Motor neuron (in vitro differentiated cells): ENCODE data around the gene PPHLN1. TPM values are rescaled to one million over a fixed set of nuclear protein-coding genes. Genes with fewer than 3 reads are reported as not detected.
A peak's percentile ranks its signal among the peaks of the same experiment; 100 is the strongest.

Experiments
- ATAC-seq, 8 experiments: fragments of 200-7000 bp; cut with Tn5 transposase; replicated peaks in 6 of 8; 2 replicates each; pipeline ENCODE4 v1.8.0; 2021; ENCODE audit warnings: mild to moderate bottlenecking in 8 of 8, moderate library complexity in 8 of 8
- H3K27ac ChIP-seq, 2 donors: fragments of 250-450 bp; sonication (Bioruptor Pico); 2 replicates each; pipeline ENCODE4 v1.9.0; 2021; ENCODE audit warnings: antibody characterized with exemption in 2 of 2, mild to moderate bottlenecking in 2 of 2, moderate library complexity in 1 of 2
- H3K4me1 ChIP-seq, 2 donors: fragments of 250-450 bp; sonication (Bioruptor Pico); replicated peaks in 1 of 2; 2 replicates each; pipeline ENCODE4 v1.6.1; 2021; ENCODE audit warnings: antibody characterized with exemption in 2 of 2, mild to moderate bottlenecking in 2 of 2, moderate library complexity in 1 of 2
- H3K4me3 ChIP-seq, 5 donors: fragments of 250-450 bp; sonication (Bioruptor Pico); 2 replicates each; pipeline ENCODE4 v1.9.0; 2021; ENCODE audit warnings: antibody characterized with exemption in 5 of 5, mild to moderate bottlenecking in 5 of 5, moderate library complexity in 4 of 5
- WGBS, 10 experiments: fragments of 450-650 bp; shearing (Covaris generic); methylation state at CpG; one replicate each; pipeline ENCODE4 v1.0.0; 2022; 5-methylcytosine and 5-hydroxymethylcytosine counted together
- in situ Hi-C, 9 experiments: fragments of 400-800 bp; cut with MboI; loops; one replicate each; pipeline ENCODE4 v1.15.0; 2021; ENCODE audit warnings: low sequenced_read_pairs in 9 of 9, low pct_unique_long_range_greater_than_20kb in 2 of 9; ENCODE audit not compliant: unreplicated experiment in 9 of 9
- total RNA-seq, 8 experiments: library from RNA; unstranded; fragments of 300-600 nt; gene quantifications; 2 replicates each; pipeline versions ENCODE4 v1.2.3 to v1.2.4, GENCODE V29; 2022

The PPHLN1 gene
- total RNA-seq, 8 experiments from 2014 or later, result 42.8 to 99.0 (median 66.7) TPM

DNA sequence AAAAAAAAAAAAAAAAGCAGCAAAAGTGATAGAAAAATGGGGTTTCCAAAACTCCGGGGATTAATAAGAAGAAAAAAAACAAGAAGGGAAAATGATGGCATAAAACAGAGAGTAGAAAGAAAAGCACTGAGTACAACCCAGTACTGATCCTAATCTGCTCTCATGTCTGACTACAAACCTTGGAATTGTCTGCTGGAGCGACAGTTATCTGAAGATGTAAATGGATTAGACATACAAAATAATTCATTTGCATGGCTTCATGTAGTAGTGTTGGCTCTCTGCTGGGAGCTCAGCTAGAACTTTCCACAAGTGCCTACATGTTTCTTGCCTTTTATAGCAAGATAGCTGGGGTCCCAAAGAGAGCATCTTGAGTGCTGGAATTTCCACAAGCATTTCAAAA is 34.3 kb upstream of the PPHLN1 start:
- Histone ChIP-seq H3K4me3 (no peak overlapping the region), H3K27ac (no peak overlapping the region), H3K4me1 (no peaks in the 10 kb centered on the region)
- peak in 1 of 8 experiments; percentile 24 for ATAC-seq
- WGBS, 10 experiments, result 35 to 100% (median 86%) methylated on average over 1 to 2 of the region's 2 CpGs; no CpG with 5 or more reads in 1 of the 10 experiments
- in situ Hi-C loops, result no loop called here

DNA sequence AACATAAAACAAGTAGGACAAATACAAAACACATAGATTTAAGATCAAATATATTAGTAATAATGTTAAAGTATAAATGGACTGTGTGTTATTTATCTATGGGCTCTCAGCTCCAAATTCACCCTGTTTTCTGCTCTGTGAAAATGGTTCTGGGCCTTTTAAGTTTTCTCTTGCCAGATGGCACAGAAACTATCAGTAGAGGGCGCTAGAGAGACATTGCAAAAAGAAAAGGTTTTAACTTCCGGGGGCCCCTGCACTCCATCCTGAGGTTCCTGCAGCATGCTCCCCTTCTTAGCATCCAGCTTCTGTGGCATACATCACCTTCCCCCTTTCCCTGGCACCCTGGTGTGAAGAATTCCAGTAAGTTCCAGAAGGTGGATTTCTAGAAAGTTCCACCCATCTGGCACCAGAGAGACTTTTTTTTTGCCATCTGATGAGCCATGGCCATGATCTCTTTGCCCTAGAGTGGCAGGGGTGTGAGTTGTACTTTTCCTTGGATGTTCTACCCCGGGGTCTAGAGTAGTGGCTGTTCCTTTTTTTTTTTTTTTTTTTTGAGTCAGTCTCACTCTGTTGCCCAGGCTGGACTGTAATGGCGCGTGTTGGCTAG is 29.4 kb upstream of the PPHLN1 start:
- in situ Hi-C loops, result no loop called here
- Histone ChIP-seq H3K4me1 (no peaks in the 10 kb centered on the region), H3K27ac (no peak overlapping the region), H3K4me3 (no peak overlapping the region)
- WGBS, 10 experiments, result 0 to 100% (median 79%) methylated on average over 1 to 5 of the region's 5 CpGs
- ATAC-seq, result peak in 3 of 8 experiments; percentile 27 to 70 (median 62)

DNA sequence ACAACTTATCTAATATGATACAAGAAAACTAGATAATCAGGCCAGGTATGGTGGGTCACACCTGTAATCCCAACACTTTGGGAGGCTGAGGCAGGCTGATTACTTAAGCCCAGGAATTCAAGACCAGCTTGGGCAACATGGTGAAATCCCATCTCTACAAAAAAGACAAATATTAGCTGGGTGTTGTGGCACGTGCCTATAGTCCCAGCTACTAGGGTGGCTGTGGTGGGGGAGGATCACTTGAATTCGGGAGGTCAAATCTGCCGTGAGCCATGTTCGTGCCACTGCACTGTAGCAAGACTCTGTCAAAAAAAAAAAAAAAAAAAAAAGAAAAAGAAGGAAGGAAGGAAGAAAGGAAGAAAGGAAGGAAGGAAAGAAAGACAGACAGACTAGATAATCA is 27.1 kb upstream of the PPHLN1 start:
- ATAC-seq, result no peak
- in situ Hi-C loops, result no loop called here
- WGBS, 10 experiments, result 56 to 94% (median 83%) methylated on average over 1 to 4 of the region's 4 CpGs; no CpG with 5 or more reads in 1 of the 10 experiments

DNA sequence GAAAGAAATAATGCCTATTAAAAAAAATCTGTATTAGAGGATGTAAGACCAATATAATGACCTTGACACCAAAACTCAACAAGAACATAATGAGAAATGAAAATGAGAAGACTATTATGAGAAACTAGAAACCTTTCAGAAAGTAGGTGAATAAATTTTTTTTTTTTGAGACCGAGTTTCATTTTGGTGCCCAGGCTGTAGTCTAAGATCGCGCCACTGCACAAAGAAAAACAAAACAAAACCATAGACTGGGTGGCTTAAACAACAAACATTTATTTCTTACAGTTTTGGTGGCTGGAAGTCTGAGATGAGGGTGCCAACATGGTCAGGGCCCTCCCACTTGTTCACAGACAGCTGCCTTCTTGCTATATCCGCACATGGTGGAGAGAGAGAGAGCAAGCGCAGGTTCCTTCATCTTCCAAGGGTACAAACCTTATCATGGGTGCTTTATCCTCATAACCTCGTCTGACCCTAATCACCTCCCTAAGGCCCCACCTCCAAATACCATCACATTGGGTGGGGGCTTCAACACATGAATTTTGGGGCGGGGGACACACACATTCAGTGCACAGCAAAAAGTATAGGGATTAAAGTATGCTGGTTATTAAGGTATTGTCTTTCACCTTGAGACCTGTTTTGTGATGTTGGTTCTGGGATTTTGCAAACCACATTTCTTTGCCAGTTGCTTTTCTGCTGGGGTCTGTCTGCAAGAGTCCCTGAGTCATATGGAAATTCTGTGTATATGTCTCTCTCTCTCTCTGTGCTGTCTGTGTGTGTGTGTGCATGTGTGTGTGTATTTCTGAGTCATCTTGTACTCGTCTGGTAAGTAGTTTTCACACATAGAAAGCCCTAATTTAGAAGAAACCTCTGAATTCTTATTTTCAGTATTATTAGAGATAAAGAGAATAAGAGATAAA is 26.3 kb upstream of the PPHLN1 start:
- H3K27ac ChIP-seq, result no peak overlapping the region

More for the DNA sequence above, 27.1 kb upstream of the PPHLN1 start:
- Histone ChIP-seq H3K27ac (no peak overlapping the region), H3K4me1 (no peaks in the 10 kb centered on the region), H3K4me3 (no peak overlapping the region)

DNA sequence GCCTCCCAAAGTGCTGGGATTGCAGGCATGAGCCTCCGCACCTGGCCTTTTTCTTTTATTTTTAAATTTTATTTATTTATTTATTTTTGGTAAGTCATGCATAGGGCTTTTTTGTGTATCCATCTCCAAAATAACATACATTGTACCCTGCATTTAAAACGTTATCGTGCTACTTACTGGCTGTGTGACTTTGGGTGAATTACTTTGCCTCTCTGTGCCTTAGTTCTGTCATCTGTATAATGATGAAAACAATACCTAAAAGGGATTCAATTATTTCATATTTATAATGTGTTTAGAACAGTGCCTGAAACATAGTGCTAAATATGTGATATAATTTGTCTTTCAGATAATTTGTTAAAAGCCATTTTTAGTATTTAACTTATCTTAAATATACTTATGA is 19.7 kb upstream of the PPHLN1 start:
- no peak overlapping the region for H3K4me3 ChIP-seq
- ATAC-seq, result no peak
- H3K27ac ChIP-seq, result no peak overlapping the region
- 90 to 100% (median 94%) methylated on average over 1 to 3 of the region's 3 CpGs; no CpG with 5 or more reads in 3 of the 10 experiments for WGBS, 10 experiments
- H3K4me1 ChIP-seq, result no peaks in the 10 kb centered on the region
- in situ Hi-C loops, result loop anchor here in 2 of 9 experiments (25.0 kb wide), 2 partner anchors 169 to 1031 kb away; partner anchors contain the start of gene GXYLT1 (in 1 of the 2)

More for the DNA sequence above, 26.3 kb upstream of the PPHLN1 start:
- Histone ChIP-seq H3K4me3 (no peak overlapping the region), H3K4me1 (no peaks in the 10 kb centered on the region)
- in situ Hi-C loops, result loop anchor here in 2 of 9 experiments (25.0 kb wide), 2 partner anchors 162 to 1038 kb away; partner anchors contain the start of gene GXYLT1 (in 1 of the 2)
- 43 to 100% (median 70%) methylated on average over 1 to 6 of the region's 8 CpGs; no CpG with 5 or more reads in 1 of the 10 experiments for WGBS, 10 experiments
- ATAC-seq, result peak in 4 of 8 experiments; percentile 45 to 58 (median 50)

DNA sequence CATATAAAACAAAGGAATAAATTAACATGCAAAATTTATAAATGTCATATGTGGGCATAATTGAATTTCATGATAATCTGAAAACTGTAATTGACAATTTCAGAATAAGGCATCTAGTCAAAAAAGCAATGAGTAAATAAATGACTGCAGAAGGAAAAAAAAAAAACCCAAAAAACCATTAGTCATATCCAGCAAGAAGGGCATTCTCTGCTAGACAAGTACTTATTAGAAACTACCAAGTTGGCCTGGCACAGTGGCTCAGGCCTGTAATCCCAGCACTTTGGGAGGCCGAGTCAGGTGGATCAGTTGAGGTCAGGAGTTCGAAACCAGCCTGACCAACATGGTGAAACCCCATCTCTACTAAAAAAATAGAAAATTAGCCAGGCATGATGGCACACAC is 17.6 kb upstream of the PPHLN1 start:
- no peak for ATAC-seq
- no peak overlapping the region for H3K4me3 ChIP-seq
- in situ Hi-C loops, result loop anchor here in 2 of 9 experiments (25.0 kb wide), 2 partner anchors 171 to 1029 kb away; partner anchors contain the start of gene GXYLT1 (in 1 of the 2)
- 100% methylated on average over 1 to 2 of the region's 2 CpGs; no CpG with 5 or more reads in 6 of the 10 experiments for WGBS, 10 experiments
- no peaks in the 10 kb centered on the region for H3K4me1 ChIP-seq
- H3K27ac ChIP-seq, result no peak overlapping the region

DNA sequence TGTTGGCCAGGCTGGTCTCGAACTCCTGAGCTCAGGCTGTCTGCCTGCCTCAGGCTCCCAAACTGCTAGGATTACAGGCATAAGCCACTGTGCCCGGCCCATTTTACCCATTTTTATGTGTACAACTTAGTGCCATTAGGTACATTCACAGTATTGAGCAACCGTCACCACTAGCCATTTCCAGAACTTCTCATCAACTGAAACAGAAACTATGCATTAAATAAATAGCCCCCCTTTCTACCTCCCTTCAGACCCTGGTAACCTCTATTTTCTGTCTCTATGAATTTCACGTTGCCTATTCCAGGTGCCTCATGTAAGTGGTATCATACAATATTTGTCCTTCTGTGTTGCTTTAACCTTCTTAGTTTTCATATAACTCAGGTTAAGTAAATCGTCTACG is 16.0 kb upstream of the PPHLN1 start:
- Histone ChIP-seq H3K4me3 (no peak overlapping the region), H3K4me1 (no peaks in the 10 kb centered on the region), H3K27ac (no peak overlapping the region)
- ATAC-seq, result no peak
- in situ Hi-C loops, result loop anchor here in 2 of 9 experiments (25.0 kb wide), 2 partner anchors 173 to 1027 kb away; partner anchors contain the start of gene GXYLT1 (in 1 of the 2)
- 68 to 100% (median 86%) methylated on average over 2 to 6 of the region's 6 CpGs; no CpG with 5 or more reads in 1 of the 10 experiments for WGBS, 10 experiments

DNA sequence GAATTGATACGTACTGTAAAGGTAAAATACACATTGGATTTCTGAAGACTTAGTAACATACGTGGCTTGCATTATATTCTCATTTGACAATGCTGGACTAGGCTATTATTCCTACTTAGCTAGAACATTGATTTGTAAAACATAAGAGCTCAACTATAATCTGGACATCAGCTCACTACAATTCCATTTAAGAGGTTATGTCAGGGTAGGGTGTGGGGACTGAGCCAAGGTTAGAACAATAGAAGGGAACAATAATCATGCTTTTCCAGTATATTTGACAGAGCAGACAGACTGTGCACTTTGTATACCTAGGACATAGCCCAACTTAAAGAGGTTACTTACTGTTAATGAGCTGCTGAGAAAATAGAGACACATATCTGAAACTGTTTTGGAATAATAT is 10.9 kb upstream of the PPHLN1 start:
- H3K27ac ChIP-seq, result no peak overlapping the region

DNA sequence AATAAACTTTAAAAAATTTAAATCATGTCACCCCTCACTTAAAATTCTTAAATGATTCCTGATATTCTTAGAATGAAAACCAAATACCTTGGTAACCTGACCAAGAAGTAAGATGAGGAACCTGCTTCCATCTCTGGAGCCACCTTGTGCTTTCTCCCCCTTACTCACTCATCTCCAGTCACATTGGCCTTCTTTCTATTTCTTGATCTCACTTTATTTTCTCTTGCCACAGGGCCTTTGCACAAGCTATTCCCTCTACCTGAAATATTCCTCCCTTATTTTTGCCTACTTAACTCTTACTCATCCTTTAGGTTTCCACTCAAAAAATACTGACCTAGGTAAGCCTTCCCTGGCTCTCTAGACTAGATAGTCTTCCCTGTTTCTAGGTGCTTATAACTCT is 5.2 kb upstream of the PPHLN1 start:
- in situ Hi-C loops, result loop anchor here in 2 of 9 experiments (25.0 kb wide), 2 partner anchors 183 to 1017 kb away; partner anchors contain the start of gene GXYLT1 (in 1 of the 2)

More for the DNA sequence above, 10.9 kb upstream of the PPHLN1 start:
- ATAC-seq, result no peak
- no peak overlapping the region for H3K4me3 ChIP-seq
- in situ Hi-C loops, result loop anchor here in 2 of 9 experiments (25.0 kb wide), 2 partner anchors 178 to 1022 kb away; partner anchors contain the start of gene GXYLT1 (in 1 of the 2)
- 64 to 100% (median 86%) methylated on average over 1 to 2 of the region's 2 CpGs; no CpG with 5 or more reads in 1 of the 10 experiments for WGBS, 10 experiments
- H3K4me1 ChIP-seq, result no peaks in the 10 kb centered on the region

DNA sequence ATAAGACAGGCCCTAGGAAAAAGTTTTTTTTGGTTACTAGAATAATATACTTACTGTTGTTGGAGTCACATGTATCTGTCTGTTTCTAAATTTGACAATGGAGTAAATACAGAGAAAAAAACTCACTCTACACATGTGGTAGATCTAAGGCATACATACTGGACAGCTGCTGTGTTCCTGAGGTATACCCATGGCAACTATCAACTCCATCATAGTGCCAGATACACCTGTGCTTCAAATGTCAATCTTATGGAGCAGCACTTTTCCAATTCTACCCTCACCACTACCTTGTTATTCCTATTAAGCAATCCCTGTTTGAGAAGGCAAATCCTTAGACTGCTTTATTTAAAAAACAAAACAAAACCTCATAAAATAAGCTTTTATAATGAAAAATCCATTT is 3.4 kb upstream of the PPHLN1 start:
- in situ Hi-C loops, result loop anchor here in 2 of 9 experiments (25.0 kb wide), 2 partner anchors 185 to 1015 kb away; partner anchors contain the start of gene GXYLT1 (in 1 of the 2)
- H3K4me3 ChIP-seq, result no peak overlapping the region
- ATAC-seq, result no peak
- peaks cover 5 to 11% of the 10 kb centered on the region in 2 donors for H3K4me1 ChIP-seq
- no peak overlapping the region for H3K27ac ChIP-seq

More for the DNA sequence above, 5.2 kb upstream of the PPHLN1 start:
- H3K27ac ChIP-seq, result no peak overlapping the region
- H3K4me3 ChIP-seq, result no peak overlapping the region
- ATAC-seq, result no peak
- peaks cover 0 to 5% of the 10 kb centered on the region in 2 donors for H3K4me1 ChIP-seq

DNA sequence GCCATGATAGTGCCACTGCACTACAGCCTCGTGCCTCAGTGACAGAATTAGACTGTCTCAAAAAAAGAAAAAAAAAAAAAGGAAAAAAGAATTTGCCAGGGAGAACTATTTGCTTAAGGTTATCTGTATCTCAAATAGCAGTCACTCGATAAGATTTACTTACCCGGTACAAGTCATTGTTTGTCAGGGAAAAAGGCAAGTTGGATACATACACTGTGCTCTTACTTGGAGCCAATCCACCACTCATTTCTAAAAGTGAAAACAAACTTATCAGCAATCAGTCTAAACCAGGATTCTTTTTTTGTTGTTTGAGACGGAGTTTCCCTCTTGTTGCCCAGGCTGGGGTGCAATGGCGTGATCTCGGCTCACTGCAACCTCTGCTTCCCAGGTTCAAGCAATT is 2.1 kb upstream of the PPHLN1 start:
- Histone ChIP-seq H3K4me3 (no peak overlapping the region), H3K4me1 (peaks cover 8 to 17% of the 10 kb centered on the region in 2 donors), H3K27ac (no peak overlapping the region)
- in situ Hi-C loops, result loop anchor here in 2 of 9 experiments (25.0 kb wide), 2 partner anchors 187 to 1013 kb away; partner anchors contain the start of gene GXYLT1 (in 1 of the 2)
- no peak for ATAC-seq
- WGBS, 10 experiments, result 75 to 100% (median 96%) methylated on average over 1 to 6 of the region's 6 CpGs

DNA sequence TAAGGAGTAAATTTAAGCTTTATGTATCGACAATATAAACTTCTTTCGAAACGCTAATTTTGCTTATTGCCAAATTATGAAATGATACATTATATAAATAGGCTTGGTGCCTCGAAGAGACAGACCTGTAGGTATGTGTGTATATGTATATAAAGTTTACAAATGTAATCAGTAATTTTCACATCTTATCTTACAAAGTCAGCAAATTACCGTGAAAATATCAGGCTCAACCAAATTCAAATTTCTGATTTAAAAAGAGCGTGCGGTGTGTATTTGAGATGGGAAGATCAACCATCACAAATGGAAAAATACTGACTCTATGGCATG is 678 bp upstream of the PPHLN1 start:
- WGBS, 10 experiments, result 4 to 67% (median 18%) methylated on average over 1 to 7 of the region's 7 CpGs
- H3K4me1 ChIP-seq, result peaks cover 8 to 17% of the 10 kb centered on the region in 2 donors
- in situ Hi-C loops, result loop anchor here in 7 of 9 experiments (25.0 kb wide), 2 partner anchors 188 to 1063 kb away; partner anchors contain the start of gene GXYLT1 (in 7 of the 7)
- H3K4me3 ChIP-seq, result peak overlapping the region; percentile 56 to 98 (median 79)
- peak overlapping the region in 1 of 2 donors; percentile 87 for H3K27ac ChIP-seq
- ATAC-seq, result no peak
